ENCODE data around the gene ATG13.
"Not testable (repeated sequence)": the region's sequence is repeated elsewhere in the genome, so short reads cannot be mapped to it uniquely, and the experiment has no call there.

ATG13 gene

GRCh38 chr11:46649180-46649738 lies 31.9 kb downstream of the ATG13 start:
- FAIRE-seq: no peak

GRCh38 chr11:46655631-46656030 lies 38.3 kb downstream of the ATG13 start:
- FAIRE-seq: no peak

- no peak for FAIRE-seq
Measured at GRCh38 chr11:46657186-46657585, 39.8 kb downstream of the ATG13 start.

GRCh38 chr11:46658259-46658658 lies 40.9 kb downstream of the ATG13 start:
- no peak for FAIRE-seq

- FAIRE-seq: no peak
Measured at GRCh38 chr11:46659908-46660307, 42.6 kb downstream of the ATG13 start.

GRCh38 chr11:46661836-46662235 lies 44.5 kb downstream of the ATG13 start:
- FAIRE-seq: no peak

- FAIRE-seq: no peak
Measured at GRCh38 chr11:46662366-46662765, 45.0 kb downstream of the ATG13 start.

- no peak for FAIRE-seq
Measured at GRCh38 chr11:46663277-46663940, 46.1 kb downstream of the ATG13 start.

- FAIRE-seq: no peak
Measured at GRCh38 chr11:46664612-46665011, 47.3 kb downstream of the ATG13 start.

- no peak for FAIRE-seq
Measured at GRCh38 chr11:46665356-46665755, 48.0 kb downstream of the ATG13 start.

GRCh38 chr11:46666516-46666915 lies 49.2 kb downstream of the ATG13 start:
- FAIRE-seq: no peak

- FAIRE-seq: no peak
Measured at GRCh38 chr11:46667043-46667481, 49.7 kb downstream of the ATG13 start.

GRCh38 chr11:46668480-46669085 lies 51.2 kb downstream of the ATG13 start:
- no peak for FAIRE-seq

- FAIRE-seq: no peak
Measured at GRCh38 chr11:46669711-46670139, 52.4 kb downstream of the ATG13 start.

GRCh38 chr11:46670521-46670920 lies 53.2 kb downstream of the ATG13 start:
- not testable (repeated sequence) for FAIRE-seq

- FAIRE-seq: no peak
Measured at GRCh38 chr11:46671958-46672315, 54.6 kb downstream of the ATG13 start.

- FAIRE-seq: no peak
Measured at GRCh38 chr11:46672381-46672839, 55.1 kb downstream of the ATG13 start.

GRCh38 chr11:46673713-46674462 lies 56.5 kb downstream of the ATG13 start:
- FAIRE-seq: no peak

GRCh38 chr11:46674463-46675287 lies 57.3 kb downstream of the ATG13 start:
- FAIRE-seq: no peak

GRCh38 chr11:46675288-46675851 lies 58.0 kb downstream of the ATG13 start:
- no peak for FAIRE-seq

GRCh38 chr11:46675949-46676348 lies 58.6 kb downstream of the ATG13 start:
- no peak for FAIRE-seq

- no peak for FAIRE-seq
Measured at GRCh38 chr11:46676436-46677158, 59.2 kb downstream of the ATG13 start.

Data from TTC549 (cell line).